ENCODE measurements around the gene TMTC1. TPM values are rescaled to one million over a fixed set of nuclear protein-coding genes. Genes with fewer than 3 reads are reported as not detected.
"Not testable (repeated sequence)": the region's sequence is repeated elsewhere in the genome, so short reads cannot be mapped to it uniquely, and the experiment has no call there.

Gene TMTC1
- 1.4 TPM in 2 replicates for total RNA-seq

DNA sequence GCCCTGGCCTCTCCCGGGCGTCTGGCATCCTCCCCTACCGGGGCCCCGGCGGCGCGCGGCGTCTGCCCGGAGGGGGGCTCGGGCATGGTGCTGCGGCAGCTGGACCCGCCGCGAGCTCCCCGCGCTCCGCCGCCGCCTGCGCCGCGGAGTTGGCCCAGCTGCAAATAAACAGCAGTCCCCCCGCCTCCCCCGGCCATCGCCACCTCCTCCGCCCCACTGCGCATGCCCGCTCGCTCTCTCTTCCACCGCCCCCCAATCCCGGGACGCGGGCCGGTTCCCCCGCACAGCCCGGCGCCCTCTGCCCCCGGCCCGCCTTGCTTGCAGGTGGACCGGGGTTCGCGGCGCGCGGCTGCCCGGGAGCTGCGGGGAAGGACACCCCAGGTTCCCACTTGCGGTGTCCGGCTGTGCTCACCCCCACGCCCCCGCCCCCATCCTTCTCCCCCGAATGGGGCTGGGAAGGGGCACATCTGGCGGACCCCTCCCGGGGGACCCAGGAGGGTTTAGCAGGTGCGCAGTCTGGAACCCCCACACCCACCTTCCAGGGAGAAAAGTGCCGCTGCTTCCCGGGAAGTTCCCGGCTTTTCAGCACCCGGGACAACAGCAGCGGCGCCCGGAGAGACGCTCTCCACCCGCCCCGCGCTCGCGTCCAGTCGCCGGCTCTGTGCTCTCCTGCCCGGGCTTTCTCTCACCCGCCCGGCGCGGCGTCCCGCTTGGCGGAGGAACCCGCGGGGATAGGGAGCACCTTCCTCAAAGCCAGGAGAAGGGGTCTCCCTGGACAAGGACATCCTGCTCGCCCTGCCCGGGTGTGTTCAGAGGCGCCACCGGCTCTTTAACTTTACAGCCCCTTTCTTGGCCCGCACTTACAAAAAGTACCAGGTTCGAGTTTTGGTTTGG is at the start of gene TMTC1:
Gene TMTC1 (minus strand): TSS at position 170 of the 894 bp plus-strand sequence. CDS start 191 bp downstream, outside the sequence.
- peak within 1 kb of the TSS; percentile 63 for H3K4me3 Mint-ChIP-seq (ENCODE audit: low read depth)
- no peak for DNase-seq (ENCODE audit: low spot score)
- peaks cover 46% of the 10 kb centered on the region for H3K27me3 Mint-ChIP-seq (ENCODE audit: low read depth)
- H3K36me3 Mint-ChIP-seq (ENCODE audit: low read depth): no peaks in the 10 kb centered on the region
- intact Hi-C loops (cut with micrococcal nuclease): no loop called here
- no peaks in the 10 kb centered on the region for H3K9me3 Mint-ChIP-seq
- peaks cover 14% of the 10 kb centered on the region for H3K4me1 Mint-ChIP-seq (ENCODE audit: low read depth)
- H3K27ac Mint-ChIP-seq: no peak within 1 kb of the TSS

DNA sequence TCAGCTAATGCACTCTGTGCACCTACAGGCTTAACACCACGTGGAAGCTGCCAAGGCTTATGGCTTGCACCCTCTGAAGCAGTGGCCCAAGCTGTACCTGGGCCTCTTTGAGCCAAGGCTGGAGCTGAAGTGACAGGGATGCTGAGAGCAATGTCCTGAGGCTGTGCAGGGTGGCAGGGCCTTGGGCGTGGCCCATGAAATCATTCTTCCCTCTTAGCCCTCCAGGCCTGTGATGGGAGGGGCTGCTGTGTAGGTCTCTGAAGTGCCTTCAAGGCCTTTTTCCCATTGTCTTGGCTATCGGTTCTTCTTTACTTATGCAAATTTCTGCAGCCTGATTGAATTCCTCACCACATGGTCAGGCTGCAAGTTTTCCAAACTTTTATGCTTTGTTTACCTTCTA is 47.4 kb upstream of the TMTC1 start:
- intact Hi-C loops (cut with micrococcal nuclease): no loop called here
- Mint-ChIP-seq H3K27me3 (ENCODE audit: low read depth) (no peaks in the 10 kb centered on the region), H3K36me3 (ENCODE audit: low read depth) (no peaks in the 10 kb centered on the region), H3K9me3 (peaks cover 33% of the 10 kb centered on the region), H3K4me3 (ENCODE audit: low read depth) (no peak overlapping the region), H3K27ac (no peak overlapping the region), H3K4me1 (ENCODE audit: low read depth) (no peaks in the 10 kb centered on the region)
- no peak for DNase-seq (ENCODE audit: low spot score)

DNA sequence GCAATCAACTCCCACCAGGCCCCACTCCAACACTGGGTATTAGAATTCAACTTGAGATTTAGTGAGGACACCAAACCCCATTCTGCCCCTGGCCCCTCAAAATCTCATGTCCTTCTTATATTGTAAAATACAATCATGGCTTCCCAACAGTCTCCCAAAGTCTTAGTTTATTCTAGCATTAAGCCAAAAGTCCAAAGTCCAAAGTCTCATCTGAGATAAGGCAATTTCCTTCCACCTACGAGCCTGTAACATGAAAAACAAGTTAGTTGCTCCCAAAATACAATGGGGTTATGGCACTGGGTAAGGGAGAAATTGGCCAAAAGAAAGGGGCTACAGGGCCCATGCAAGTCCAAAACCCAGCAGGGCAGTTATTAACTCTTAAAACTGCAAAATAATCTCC is 46.6 kb upstream of the TMTC1 start:
- intact Hi-C loops (cut with micrococcal nuclease): no loop called here
- H3K4me1 Mint-ChIP-seq (ENCODE audit: low read depth): no peaks in the 10 kb centered on the region
- DNase-seq (ENCODE audit: low spot score): no peak
- peaks cover 25% of the 10 kb centered on the region for H3K9me3 Mint-ChIP-seq
- no peak overlapping the region for H3K27ac Mint-ChIP-seq
- no peaks in the 10 kb centered on the region for H3K27me3 Mint-ChIP-seq (ENCODE audit: low read depth)
- H3K36me3 Mint-ChIP-seq (ENCODE audit: low read depth): no peaks in the 10 kb centered on the region
- H3K4me3 Mint-ChIP-seq (ENCODE audit: low read depth): no peak overlapping the region

DNA sequence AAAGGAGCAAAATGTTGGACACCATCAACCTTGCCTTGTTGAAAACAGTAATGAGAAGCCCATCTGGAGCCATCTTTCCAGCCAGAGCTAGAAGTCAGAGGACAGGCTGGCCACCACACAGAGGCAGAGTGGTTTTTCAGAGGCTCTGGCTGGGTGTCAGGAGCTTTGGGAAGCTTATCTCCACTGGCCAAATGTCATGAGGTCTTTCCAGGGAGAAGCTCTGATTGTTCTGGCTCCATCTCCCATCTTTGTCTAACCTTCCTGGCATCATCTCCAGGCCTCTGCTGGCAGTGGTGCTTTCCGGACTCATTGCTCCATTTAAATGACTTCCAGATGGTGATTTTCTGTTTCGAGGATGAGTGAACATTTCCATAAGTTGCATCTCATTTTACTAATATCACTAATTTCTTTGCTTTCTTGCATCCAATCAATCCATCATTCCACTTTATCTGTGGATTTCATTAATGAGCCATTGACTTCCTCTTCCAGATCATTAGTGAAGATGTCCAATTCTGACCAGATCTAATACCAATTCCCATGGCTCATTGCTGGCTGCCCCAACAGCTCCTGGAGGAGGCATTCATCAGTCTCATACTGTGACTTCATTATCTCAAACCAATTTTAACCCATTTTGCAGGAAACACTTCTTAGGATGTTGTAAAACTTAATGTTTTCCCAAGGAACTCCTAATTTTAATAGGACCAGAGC is 35.3 kb upstream of the TMTC1 start:
- H3K4me1 Mint-ChIP-seq (ENCODE audit: low read depth): no peaks in the 10 kb centered on the region
- H3K27ac Mint-ChIP-seq: no peak overlapping the region
- peaks cover 3% of the 10 kb centered on the region for H3K9me3 Mint-ChIP-seq
- H3K4me3 Mint-ChIP-seq (ENCODE audit: low read depth): no peak overlapping the region
- intact Hi-C loops (cut with micrococcal nuclease): no loop called here
- H3K36me3 Mint-ChIP-seq (ENCODE audit: low read depth): no peaks in the 10 kb centered on the region
- no peaks in the 10 kb centered on the region for H3K27me3 Mint-ChIP-seq (ENCODE audit: low read depth)
- DNase-seq (ENCODE audit: low spot score): no peak

DNA sequence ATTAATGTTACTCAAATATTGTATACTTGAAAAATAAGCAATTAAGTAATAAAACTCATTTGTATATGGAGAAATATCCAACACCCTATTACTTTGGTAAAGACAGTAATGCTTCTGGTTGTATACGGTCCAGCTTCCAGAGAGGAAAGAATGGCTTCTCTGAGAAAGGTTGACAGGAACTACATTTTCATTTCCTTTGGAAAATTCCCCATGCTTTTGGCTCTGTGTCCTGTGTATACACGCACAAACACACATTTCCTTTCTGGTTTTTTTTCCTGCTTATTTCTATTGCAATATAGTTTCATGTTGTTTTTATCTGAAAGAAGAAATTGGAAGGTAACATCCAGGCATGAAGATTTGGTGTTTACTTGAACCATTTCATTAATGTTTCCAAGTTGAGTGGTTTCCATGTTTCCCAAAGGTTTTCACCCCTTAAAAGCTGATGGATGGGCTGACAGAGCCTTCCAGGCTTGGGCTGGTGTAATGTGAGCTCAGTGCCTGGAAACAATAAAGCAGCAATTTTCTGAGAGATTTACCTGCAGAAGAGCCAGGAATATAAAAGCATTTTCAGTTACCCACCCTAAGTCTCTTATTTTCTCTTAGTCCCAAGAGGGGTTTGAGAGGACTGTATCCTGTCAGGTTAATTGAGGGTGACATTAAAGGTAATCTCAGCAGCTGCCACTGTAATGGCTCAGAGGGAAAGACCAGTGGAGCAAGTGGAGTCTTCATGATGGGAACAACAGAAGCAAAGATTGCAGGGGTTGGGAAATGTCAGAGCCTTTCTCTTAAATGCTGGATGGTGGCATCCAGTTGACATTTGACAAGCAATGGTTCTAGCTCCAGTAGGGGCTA is 33.4 kb upstream of the TMTC1 start:
- intact Hi-C loops (cut with micrococcal nuclease): no loop called here
- Mint-ChIP-seq H3K27ac (no peak overlapping the region), H3K36me3 (ENCODE audit: low read depth) (no peaks in the 10 kb centered on the region), H3K27me3 (ENCODE audit: low read depth) (no peaks in the 10 kb centered on the region), H3K4me3 (ENCODE audit: low read depth) (no peak overlapping the region), H3K4me1 (ENCODE audit: low read depth) (no peaks in the 10 kb centered on the region), H3K9me3 (peaks cover 3% of the 10 kb centered on the region)
- DNase-seq (ENCODE audit: low spot score): no peak

DNA sequence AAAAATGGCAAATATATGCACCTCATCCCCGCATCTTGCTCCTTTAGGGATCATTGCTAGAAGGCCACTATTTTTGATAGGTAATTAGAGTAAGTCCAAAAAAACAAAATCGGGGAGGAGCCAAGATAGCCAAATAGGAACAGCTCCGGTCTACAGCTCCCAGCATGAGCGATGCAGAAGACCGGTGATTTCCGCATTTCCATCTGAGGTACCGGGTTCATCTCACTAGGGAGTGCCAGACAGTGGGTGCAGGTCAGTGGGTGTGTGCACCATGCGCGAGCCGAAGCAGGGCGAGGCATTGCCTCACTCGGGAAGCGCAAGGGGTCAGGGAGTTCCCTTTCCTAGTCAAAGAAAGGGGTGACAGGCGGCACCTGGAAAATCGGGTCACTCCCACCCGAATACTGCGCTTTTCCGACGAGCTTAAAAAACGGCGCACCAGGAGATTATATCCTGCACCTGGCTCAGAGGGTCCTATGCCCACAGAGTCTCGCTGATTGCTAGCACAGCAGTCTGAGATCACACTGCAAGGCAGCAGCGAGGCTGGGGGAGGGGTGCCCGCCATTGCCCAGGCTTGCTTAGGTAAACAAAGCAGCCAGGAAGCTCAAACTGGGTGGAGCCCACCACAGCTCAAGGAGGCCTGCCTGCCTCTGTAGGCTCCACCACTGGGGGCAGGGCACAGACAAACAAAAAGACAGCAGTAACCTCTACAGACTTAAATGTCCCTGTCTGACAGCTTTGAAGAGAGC is 26.0 kb upstream of the TMTC1 start:
- H3K27ac Mint-ChIP-seq; intact Hi-C loops (cut with micrococcal nuclease); H3K9me3 Mint-ChIP-seq; H3K27me3 Mint-ChIP-seq (ENCODE audit: low read depth); DNase-seq (ENCODE audit: low spot score); H3K4me3 Mint-ChIP-seq (ENCODE audit: low read depth); H3K36me3 Mint-ChIP-seq (ENCODE audit: low read depth); H3K4me1 Mint-ChIP-seq (ENCODE audit: low read depth): not testable (repeated sequence)

DNA sequence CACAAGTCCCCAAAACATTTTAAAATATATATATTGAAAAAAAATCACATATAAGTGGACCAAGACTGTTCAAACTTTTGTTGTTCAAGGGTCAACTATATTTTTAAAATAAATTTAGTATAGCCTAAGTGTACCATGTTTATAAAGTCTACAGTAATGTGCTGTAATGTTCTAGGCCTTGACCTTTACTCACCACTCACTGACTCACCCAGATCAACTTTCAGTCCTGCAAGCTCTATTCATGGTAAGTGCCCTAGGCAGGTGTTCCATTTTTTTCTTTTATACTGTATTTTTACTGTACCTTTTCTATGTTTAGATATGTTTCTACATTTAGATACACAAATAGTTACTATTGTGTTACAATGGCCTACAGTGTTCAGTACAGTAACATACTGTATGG is 23.4 kb upstream of the TMTC1 start:
- Mint-ChIP-seq H3K27ac (no peak overlapping the region), H3K9me3 (no peaks in the 10 kb centered on the region), H3K27me3 (ENCODE audit: low read depth) (no peaks in the 10 kb centered on the region), H3K4me1 (ENCODE audit: low read depth) (no peaks in the 10 kb centered on the region), H3K36me3 (ENCODE audit: low read depth) (no peaks in the 10 kb centered on the region), H3K4me3 (ENCODE audit: low read depth) (no peak overlapping the region)
- DNase-seq (ENCODE audit: low spot score): no peak
- intact Hi-C loops (cut with micrococcal nuclease): no loop called here

DNA sequence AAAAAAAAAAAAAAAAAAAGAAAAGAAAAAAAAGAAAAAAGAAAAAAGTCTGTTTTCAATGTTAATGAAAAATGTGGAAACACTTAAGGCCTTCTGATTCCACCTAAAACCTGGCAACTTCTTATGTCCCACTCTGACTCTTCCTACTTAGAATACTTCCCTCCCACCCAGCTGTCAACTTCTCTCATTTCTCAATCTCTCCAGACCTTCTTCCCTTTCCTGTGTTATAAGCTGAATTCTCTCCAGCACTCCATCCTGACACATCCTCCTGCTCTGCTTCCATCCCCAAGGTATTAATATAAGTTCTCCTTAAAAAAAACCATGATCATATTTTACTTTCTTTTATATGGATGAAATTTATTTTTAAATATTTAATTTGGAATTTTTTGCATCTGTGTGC is 20.3 kb upstream of the TMTC1 start:
- H3K36me3 Mint-ChIP-seq (ENCODE audit: low read depth): no peaks in the 10 kb centered on the region
- H3K27ac Mint-ChIP-seq: no peak overlapping the region
- no peaks in the 10 kb centered on the region for H3K27me3 Mint-ChIP-seq (ENCODE audit: low read depth)
- no peaks in the 10 kb centered on the region for H3K9me3 Mint-ChIP-seq
- intact Hi-C loops (cut with micrococcal nuclease): no loop called here
- no peaks in the 10 kb centered on the region for H3K4me1 Mint-ChIP-seq (ENCODE audit: low read depth)
- DNase-seq (ENCODE audit: low spot score): no peak
- H3K4me3 Mint-ChIP-seq (ENCODE audit: low read depth): no peak overlapping the region

DNA sequence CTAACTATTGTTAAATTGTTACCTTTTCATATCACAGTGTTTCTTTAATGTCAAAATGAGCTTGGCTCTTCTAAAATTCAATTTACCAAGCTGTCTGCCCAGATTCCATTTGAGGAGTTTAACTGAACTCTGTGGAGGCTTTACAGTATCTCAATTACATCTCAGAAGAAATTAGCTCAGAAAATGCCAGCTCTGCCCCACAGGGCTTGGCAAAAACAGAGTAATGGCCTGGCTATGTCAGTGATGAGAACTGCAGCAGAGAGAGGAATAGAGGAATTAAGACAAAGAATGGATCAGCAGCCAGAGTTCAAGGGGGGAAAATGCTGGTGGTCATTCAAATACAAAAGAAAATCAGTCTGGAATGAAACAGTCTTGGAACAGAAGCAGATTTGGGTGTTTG is 15.8 kb upstream of the TMTC1 start:
- Mint-ChIP-seq H3K27ac (no peak overlapping the region), H3K36me3 (ENCODE audit: low read depth) (no peaks in the 10 kb centered on the region), H3K4me3 (ENCODE audit: low read depth) (no peak overlapping the region), H3K4me1 (ENCODE audit: low read depth) (no peaks in the 10 kb centered on the region), H3K9me3 (no peaks in the 10 kb centered on the region), H3K27me3 (ENCODE audit: low read depth) (peaks cover 2% of the 10 kb centered on the region)
- DNase-seq (ENCODE audit: low spot score): no peak
- intact Hi-C loops (cut with micrococcal nuclease): no loop called here

DNA sequence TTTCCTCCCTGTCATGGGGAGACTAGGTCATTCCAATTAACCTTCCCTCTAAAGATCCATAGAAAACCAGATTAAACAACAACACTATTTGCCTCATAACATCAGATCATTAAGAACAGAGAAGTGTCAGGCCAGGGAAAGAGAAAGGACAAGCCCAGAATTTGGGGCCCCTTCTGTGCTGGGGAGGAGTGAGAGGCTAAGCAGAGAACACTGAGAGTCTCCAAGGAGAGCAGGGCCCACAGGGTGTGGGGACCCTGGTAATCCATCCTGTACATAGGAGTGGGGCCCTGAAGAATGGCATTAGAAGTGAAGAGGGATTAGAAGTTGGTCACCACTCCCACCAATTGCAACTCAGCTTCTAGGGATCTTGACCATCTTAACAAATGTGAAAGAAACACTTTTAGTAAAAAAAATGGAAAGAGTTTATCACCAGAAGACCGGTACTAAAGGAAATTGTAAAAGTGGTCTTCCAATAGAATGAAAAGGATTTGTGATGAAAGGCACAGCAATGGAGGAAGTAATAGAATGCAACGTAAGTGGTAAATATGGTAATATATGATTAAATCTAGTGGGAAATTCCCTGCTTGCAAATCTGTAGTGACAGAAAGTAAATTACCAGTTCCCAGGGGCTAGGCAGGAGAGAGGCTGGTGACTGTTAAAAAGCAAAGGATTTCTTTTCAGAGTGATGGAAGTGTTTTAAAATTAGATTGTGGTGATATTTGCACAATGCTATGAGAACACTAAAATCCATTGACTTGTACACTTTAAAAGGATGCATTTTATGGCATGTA is 14.0 kb upstream of the TMTC1 start:
- no peak overlapping the region for H3K4me3 Mint-ChIP-seq (ENCODE audit: low read depth)
- intact Hi-C loops (cut with micrococcal nuclease): no loop called here
- no peaks in the 10 kb centered on the region for H3K36me3 Mint-ChIP-seq (ENCODE audit: low read depth)
- H3K27ac Mint-ChIP-seq: no peak overlapping the region
- H3K27me3 Mint-ChIP-seq (ENCODE audit: low read depth): peaks cover 2% of the 10 kb centered on the region
- H3K4me1 Mint-ChIP-seq (ENCODE audit: low read depth): no peaks in the 10 kb centered on the region
- peaks cover 4% of the 10 kb centered on the region for H3K9me3 Mint-ChIP-seq
- DNase-seq (ENCODE audit: low spot score): no peak

DNA sequence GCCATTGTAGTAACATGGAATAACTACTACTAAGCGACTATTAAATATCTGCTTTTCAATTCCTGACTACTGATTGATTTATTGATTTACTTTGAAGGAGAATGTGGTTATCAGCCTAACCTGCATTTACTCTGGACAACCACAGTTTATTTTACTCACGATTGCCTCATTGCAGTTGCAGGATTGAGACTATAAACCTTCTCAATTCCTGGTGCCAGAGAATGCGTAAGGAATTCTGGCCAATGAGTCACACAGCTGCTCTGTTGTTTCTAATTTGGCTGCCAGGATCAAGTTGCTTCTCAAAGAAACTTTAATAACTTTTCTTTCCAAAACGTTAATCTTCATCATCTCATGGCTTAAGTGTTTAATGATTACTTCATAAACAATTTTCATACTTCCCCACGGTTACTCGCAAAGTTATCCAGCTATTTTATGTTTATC is 13.1 kb upstream of the TMTC1 start:
- intact Hi-C loops (cut with micrococcal nuclease): no loop called here
- peaks cover 4% of the 10 kb centered on the region for H3K9me3 Mint-ChIP-seq
- DNase-seq (ENCODE audit: low spot score): no peak
- no peak overlapping the region for H3K27ac Mint-ChIP-seq
- H3K4me1 Mint-ChIP-seq (ENCODE audit: low read depth): no peaks in the 10 kb centered on the region
- H3K36me3 Mint-ChIP-seq (ENCODE audit: low read depth): no peaks in the 10 kb centered on the region
- peaks cover 2% of the 10 kb centered on the region for H3K27me3 Mint-ChIP-seq (ENCODE audit: low read depth)
- H3K4me3 Mint-ChIP-seq (ENCODE audit: low read depth): no peak overlapping the region

All from activated T-helper 2 cell treated with anti-CD3 and anti-CD28 coated beads, Interferon-gamma antibody, Interleukin-2, Interleukin-4, amounts not matched to agents 10 μg/mL and 5 μg/mL and 100 μg/mL, durations not matched to agents 14 hours and 24 hours and 36 hours (primary cell).